A549 (cell line): ENCODE measurements around the gene PRDX5. TPM values are rescaled to one million over a fixed set of nuclear protein-coding genes. Genes with fewer than 3 reads are reported as not detected.

Experiments
- ATAC-seq, 2 experiments: fragments of 200-7000 bp in 1 of 2; fragments of >200 bp in 1 of 2; cut with Nextera tagmentation in 1 of 2; cut with Tn5 transposase in 1 of 2; 3 replicates each; pipeline versions ENCODE4 v1.8.0 to v1.9.1; 2018 to 2020; ENCODE audit warnings: mild to moderate bottlenecking in 1 of 2, moderate library complexity in 1 of 2
- CTCF ChIA-PET: fragments of 300-600 bp; sonication (Branson Sonifier 250); formaldehyde crosslinking; extraction: SDS; loops from one replicate; lab custom pipeline; 2021; ENCODE audit warnings: antibody characterized with exemption, inconsistent platforms; lab: Yijun Ruan, JAX
- POLR2A ChIA-PET: fragments of 350-600 bp; formaldehyde crosslinking; extraction: SDS; loops from one replicate; lab custom pipeline; 2021; ENCODE audit warnings: antibody characterized with exemption, inconsistent platforms; lab: Yijun Ruan, JAX
- DNase-seq, 2 experiments: peaks; one replicate each; pipeline versions ENCODE4 v3.0.0 to v3.0.0-alpha.2; 2011 to 2016; ENCODE audit warnings: low read depth in 1 of 2, low spot score in 1 of 2
- FAIRE-seq: peaks from 2 replicates; lab custom pipeline; 2011; peaks lifted over from hg19 to GRCh38; lab: Jason Lieb, UNC
- H3K27ac ChIP-seq, 2 experiments: fragments of >200 bp; sonication (Bioruptor Twin); formaldehyde crosslinking; 3 replicates each; pipeline ENCODE4 v1.5.1; 2016 to 2017
- H3K4me1 ChIP-seq: fragments of >200 bp; sonication (Bioruptor Twin); formaldehyde crosslinking; 3 replicates; pipeline ENCODE4 v1.6.1; 2016
- H3K4me2 ChIP-seq: fragments of >200 bp; sonication (Bioruptor Twin); formaldehyde crosslinking; 3 replicates; pipeline ENCODE4 v1.6.1; 2016
- H3K4me3 ChIP-seq: fragments of >200 bp; sonication (Bioruptor Twin); formaldehyde crosslinking; 3 replicates; pipeline ENCODE4 v1.5.1; 2016
- H3K9me3 ChIP-seq: fragments of >200 bp; sonication (Bioruptor Twin); formaldehyde crosslinking; 3 replicates; pipeline ENCODE4 v1.6.1; 2016
- BHLHE40 ChIP-seq: IDR thresholded peaks from 2 replicates; pipeline ENCODE4 v1.6.1; 2012; ENCODE audit warnings: low read depth, low read length, inconsistent platforms
- CBX8 ChIP-seq: fragments of 200-600 bp; sonication (generic); IDR thresholded peaks from 2 replicates; pipeline ENCODE4 v1.6.1; 2016
- CEBPB ChIP-seq, 2 experiments: fragments of >200 bp in 1 of 2; sonication (Bioruptor Twin) in 1 of 2; formaldehyde crosslinking in 1 of 2; IDR thresholded peaks; 2 replicates each; pipeline ENCODE4 v1.6.1; 2012 to 2016
- CHD2 ChIP-seq: fragments of 150-350 bp; IDR thresholded peaks from 2 replicates; pipeline ENCODE4 v1.6.1; 2014; ENCODE audit warnings: low read length; ENCODE audit not compliant: partially characterized antibody
- E2F6 ChIP-seq: IDR thresholded peaks from 2 replicates; pipeline ENCODE4 v1.6.1; 2012; ENCODE audit warnings: low read depth, borderline replicate concordance
- EHF ChIP-seq: fragments of 250-450 bp; sonication (Bioruptor Pico); IDR thresholded peaks from 2 replicates; pipeline ENCODE4 v1.5.0; 2020; ENCODE audit warnings: mild to moderate bottlenecking
- EP300 ChIP-seq, 2 experiments: fragments of >200 bp; sonication (Bioruptor Twin); formaldehyde crosslinking; IDR thresholded peaks; 2 replicates in 1 of 2; 3 replicates in 1 of 2; pipeline ENCODE4 v1.6.1; 2016 to 2017
- ESRRA ChIP-seq: fragments of 150-350 bp; IDR thresholded peaks from 2 replicates; pipeline ENCODE4 v1.6.1; 2014; ENCODE audit warnings: mild to moderate bottlenecking, low read length, borderline replicate concordance
- FOSB ChIP-seq: fragments of 250-450 bp; sonication (Bioruptor Pico); IDR thresholded peaks from 2 replicates; pipeline ENCODE4 v1.5.0; 2020; ENCODE audit warnings: mild to moderate bottlenecking, moderate library complexity
- HOXA7 ChIP-seq: fragments of 250-450 bp; sonication (Bioruptor Pico); IDR thresholded peaks from 2 replicates; pipeline ENCODE4 v1.5.0; 2020; ENCODE audit warnings: mild to moderate bottlenecking, moderate library complexity
- HOXB5 ChIP-seq: fragments of 250-450 bp; sonication (Bioruptor Pico); IDR thresholded peaks from 2 replicates; pipeline ENCODE4 v1.5.0; 2020; ENCODE audit warnings: mild to moderate bottlenecking, moderate library complexity
- MAFK ChIP-seq: fragments of 450-650 bp; IDR thresholded peaks from 2 replicates; pipeline ENCODE4 v1.6.1; 2014; ENCODE audit not compliant: partially characterized antibody
- RAD21 ChIP-seq, 2 experiments: fragments of >200 bp in 1 of 2; sonication (Bioruptor Twin) in 1 of 2; formaldehyde crosslinking in 1 of 2; IDR thresholded peaks in 1 of 2; conservative IDR thresholded peaks in 1 of 2; 2 replicates in 1 of 2; 3 replicates in 1 of 2; pipeline ENCODE4 v1.6.1; 2012 to 2018; ENCODE audit warnings: inconsistent platforms in 1 of 2
- RFX5 ChIP-seq: fragments of 450-650 bp; IDR thresholded peaks from 2 replicates; pipeline ENCODE4 v1.7.1; 2014; ENCODE audit warnings: antibody characterized with exemption, mild to moderate bottlenecking, moderate library complexity
- TFCP2L1 ChIP-seq: fragments of 250-450 bp; sonication (Bioruptor Pico); IDR thresholded peaks from 2 replicates; pipeline ENCODE4 v1.5.0; 2021; ENCODE audit warnings: mild to moderate bottlenecking
- WGBS: methylation state at CpG from one replicate; pipeline ENCODE4 v1.1.6; 2017; ENCODE audit errors: missing lambda C conversion rate; 5-methylcytosine and 5-hydroxymethylcytosine counted together
- polyA plus RNA-seq, 4 experiments: library from polyadenylated mRNA; depleted of rRNA in 3 of 4; stranded (reverse); fragments of >200 nt; fragmentation: RNase III in 1 of 4; extraction: RNeasy Plus Mini Kit Qiagen cat#74134 plus additional on column Dnase treatment in 1 of 4; gene quantifications; 2 replicates in 3 of 4; 3 replicates in 1 of 4; pipeline ENCODE4 v1.2.3, GENCODE V29; 2011 to 2017
- TF ChIP-seq, protein P1 (sequence below): fragments of 150-350 bp; IDR thresholded peaks from 2 replicates; pipeline ENCODE4 v1.6.1; 2014; ENCODE audit warnings: low read depth, mild to moderate bottlenecking, low read length
- TF ChIP-seq, protein P2 (sequence below): fragments of 250-450 bp; sonication (Bioruptor Pico); IDR thresholded peaks from 2 replicates; pipeline ENCODE4 v1.5.0; 2020; ENCODE audit warnings: low read depth, mild to moderate bottlenecking, moderate library complexity

PRDX5 gene
- polyA plus RNA-seq, 2 of the 4 experiments (the other 2 are of a cell fraction): 377 to 491 TPM

DNA sequence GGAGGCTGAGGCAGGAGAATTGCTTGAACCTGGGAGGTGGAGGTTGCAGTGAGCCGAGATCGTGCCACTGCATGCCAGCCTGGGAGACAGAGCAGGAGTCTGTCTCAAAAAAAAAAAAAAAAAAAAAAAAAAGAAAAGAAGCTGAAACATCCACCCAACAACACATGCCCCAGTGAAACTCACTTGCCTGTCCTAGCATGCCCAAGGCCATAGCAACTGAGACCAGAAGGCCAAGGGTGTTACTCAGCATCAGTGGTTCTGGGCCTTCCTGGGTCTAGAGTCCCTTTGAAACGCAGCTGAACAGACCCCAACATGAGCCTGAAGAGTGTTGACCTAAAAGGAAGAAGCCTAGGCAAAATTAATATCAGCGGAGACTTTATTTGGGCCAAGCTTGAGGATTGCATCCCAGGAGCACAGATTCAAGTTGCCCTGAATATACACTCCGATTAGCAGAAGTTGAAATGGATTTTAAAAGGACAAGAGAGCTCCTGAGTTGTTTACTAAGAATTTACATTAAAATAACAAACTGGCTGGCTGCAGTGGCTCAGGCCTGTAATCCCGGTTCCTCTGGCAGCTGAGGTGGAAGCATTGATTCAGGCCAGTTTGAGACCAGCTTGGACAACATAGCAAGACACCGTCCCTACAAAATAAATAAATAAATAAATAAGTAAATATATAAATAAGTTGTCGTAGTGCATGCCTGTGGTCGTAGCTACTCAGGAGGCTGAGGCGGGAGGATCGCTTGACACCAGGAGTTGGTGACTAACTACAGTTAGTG is 7.0 kb downstream of the PRDX5 start:
- DNase-seq: no peak
- Histone ChIP-seq H3K4me2 (no peak overlapping the region), H3K27ac (no peak overlapping the region), H3K4me1 (no peaks in the 10 kb centered on the region; the same call in 2 of the 3 replicates), H3K4me3 (no peak overlapping the region), H3K9me3 (no peaks in the 10 kb centered on the region)
- no peak for ATAC-seq
- WGBS: 88% methylated on average over 11 of the region's 11 CpGs
- ChIA-PET POLR2A (no interaction called here), CTCF (interaction anchor here (1.2 to 13.4 kb wide), 6 partner anchors 7 to 120 kb away, joined by 3 to 312 read pairs (median 5); partner anchors contain the start of genes CATSPERZ, CCDC88B, ESRRA and PRDX5)
- FAIRE-seq: no peak
- TF ChIP-seq, protein P1, sequence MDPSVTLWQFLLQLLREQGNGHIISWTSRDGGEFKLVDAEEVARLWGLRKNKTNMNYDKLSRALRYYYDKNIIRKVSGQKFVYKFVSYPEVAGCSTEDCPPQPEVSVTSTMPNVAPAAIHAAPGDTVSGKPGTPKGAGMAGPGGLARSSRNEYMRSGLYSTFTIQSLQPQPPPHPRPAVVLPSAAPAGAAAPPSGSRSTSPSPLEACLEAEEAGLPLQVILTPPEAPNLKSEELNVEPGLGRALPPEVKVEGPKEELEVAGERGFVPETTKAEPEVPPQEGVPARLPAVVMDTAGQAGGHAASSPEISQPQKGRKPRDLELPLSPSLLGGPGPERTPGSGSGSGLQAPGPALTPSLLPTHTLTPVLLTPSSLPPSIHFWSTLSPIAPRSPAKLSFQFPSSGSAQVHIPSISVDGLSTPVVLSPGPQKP: no peak
- TF ChIP-seq ESRRA: no peak
- no peak for TF ChIP-seq MAFK
- TF ChIP-seq, protein P2, sequence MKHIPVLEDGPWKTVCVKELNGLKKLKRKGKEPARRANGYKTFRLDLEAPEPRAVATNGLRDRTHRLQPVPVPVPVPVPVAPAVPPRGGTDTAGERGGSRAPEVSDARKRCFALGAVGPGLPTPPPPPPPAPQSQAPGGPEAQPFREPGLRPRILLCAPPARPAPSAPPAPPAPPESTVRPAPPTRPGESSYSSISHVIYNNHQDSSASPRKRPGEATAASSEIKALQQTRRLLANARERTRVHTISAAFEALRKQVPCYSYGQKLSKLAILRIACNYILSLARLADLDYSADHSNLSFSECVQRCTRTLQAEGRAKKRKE (CRISPR knock-in tag): no peak
- TF ChIP-seq CBX8: no peak
- TF ChIP-seq E2F6: no peak
- TF ChIP-seq EHF (CRISPR knock-in tag): no peak

- CTCF ChIA-PET: interaction anchor here (1.0 to 13.4 kb wide), 3 partner anchors 9 to 25 kb away, joined by 11 to 312 read pairs (median 55); partner anchors contain the start of genes CATSPERZ, CCDC88B, ESRRA and PRDX5
- POLR2A ChIA-PET: interaction anchor here (1.5 kb wide), 1 partner anchor 9 kb away, joined by 11 read pairs; the partner anchor contains the start of gene PRDX5
- DNase-seq: no peak
- no peak for TF ChIP-seq RFX5
- TF ChIP-seq BHLHE40: no peak
- no peak for TF ChIP-seq HOXA7
- no peak for TF ChIP-seq EHF (CRISPR knock-in tag)
- no peak for TF ChIP-seq CHD2
- TF ChIP-seq CEBPB (IDR thresholded peaks at IDR 0.05): no peak
- TF ChIP-seq HOXB5 (CRISPR knock-in tag): no peak
- no peak for TF ChIP-seq FOSB
- WGBS: 87% methylated on average over 2 of the region's 2 CpGs
- ATAC-seq: no peak
- no peak overlapping the region for H3K27ac ChIP-seq
- H3K4me2 ChIP-seq: no peak overlapping the region
- peaks cover 16% of the 10 kb centered on the region for H3K4me1 ChIP-seq
- no peak for FAIRE-seq
- H3K9me3 ChIP-seq: no peaks in the 10 kb centered on the region
- H3K4me3 ChIP-seq: no peak overlapping the region
Measured at GRCh38 chr11:64327375-64327774, 9.5 kb downstream of the PRDX5 start.

DNA sequence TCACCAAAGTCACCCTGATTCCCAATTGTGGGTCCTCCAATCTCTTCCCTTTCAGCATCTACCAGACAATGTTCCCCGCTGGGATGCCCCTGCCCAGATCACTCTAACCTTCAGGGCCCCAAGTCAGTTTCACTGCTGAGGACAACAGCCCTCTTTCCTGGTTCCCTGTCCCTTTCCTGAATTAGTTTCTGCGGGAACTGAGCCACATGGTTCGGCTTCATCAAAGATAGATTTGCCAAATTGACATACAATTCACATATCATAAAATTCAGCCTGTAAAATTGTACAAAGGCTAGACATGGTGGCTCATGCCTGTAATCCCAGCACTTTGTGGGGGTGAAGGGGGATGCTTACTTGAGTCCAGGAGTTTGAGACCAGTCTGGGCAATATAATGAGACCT is 10.1 kb downstream of the PRDX5 start:
- no peak overlapping the region for H3K4me3 ChIP-seq
- DNase-seq: no peak
- no peak for FAIRE-seq
- no peak overlapping the region for H3K27ac ChIP-seq
- H3K9me3 ChIP-seq: no peaks in the 10 kb centered on the region
- H3K4me1 ChIP-seq: peaks cover 20% of the 10 kb centered on the region
- ChIA-PET CTCF (interaction anchor here (6.9 to 33.9 kb wide), 3 partner anchors 18 to 25 kb away, joined by 55 to 996 read pairs (median 312); partner anchors contain the start of genes CATSPERZ, CCDC88B, ESRRA and PRDX5), POLR2A (interaction anchor here (1.5 kb wide), 1 partner anchor 10 kb away, joined by 11 read pairs; the partner anchor contains the start of gene PRDX5)
- H3K4me2 ChIP-seq: no peak overlapping the region
- ATAC-seq: no peak
- TF ChIP-seq EP300 (IDR thresholded peaks at IDR 0.05) (no peak), RAD21 (conservative IDR thresholded peaks at IDR 0.05 in 1 of 2, IDR thresholded peaks at IDR 0.05 in 1 of 2) (no peak), TFCP2L1 (CRISPR knock-in tag) (no peak), CBX8 (no peak), RFX5 (no peak)
- 91% methylated on average over 3 of the region's 3 CpGs for WGBS
